Renal cortical epithelial cell (primary cell): ENCODE data around the gene BSX. TPM values are rescaled to one million over a fixed set of nuclear protein-coding genes. Genes with fewer than 3 reads are reported as not detected.
A peak's percentile ranks its signal among the peaks of the same experiment; 100 is the strongest.

Source experiments
- DNase-seq: peaks from one replicate; pipeline ENCODE4 v3.0.0-alpha.2; 2011; ENCODE audit warnings: low read depth
- total RNA-seq: library from RNA; depleted of rRNA; stranded (reverse); fragments of >200 nt; gene quantifications from 2 replicates; pipeline ENCODE4 v1.2.3, GENCODE V29; 2014

BSX gene
- not detected in 2 replicates for total RNA-seq

DNA sequence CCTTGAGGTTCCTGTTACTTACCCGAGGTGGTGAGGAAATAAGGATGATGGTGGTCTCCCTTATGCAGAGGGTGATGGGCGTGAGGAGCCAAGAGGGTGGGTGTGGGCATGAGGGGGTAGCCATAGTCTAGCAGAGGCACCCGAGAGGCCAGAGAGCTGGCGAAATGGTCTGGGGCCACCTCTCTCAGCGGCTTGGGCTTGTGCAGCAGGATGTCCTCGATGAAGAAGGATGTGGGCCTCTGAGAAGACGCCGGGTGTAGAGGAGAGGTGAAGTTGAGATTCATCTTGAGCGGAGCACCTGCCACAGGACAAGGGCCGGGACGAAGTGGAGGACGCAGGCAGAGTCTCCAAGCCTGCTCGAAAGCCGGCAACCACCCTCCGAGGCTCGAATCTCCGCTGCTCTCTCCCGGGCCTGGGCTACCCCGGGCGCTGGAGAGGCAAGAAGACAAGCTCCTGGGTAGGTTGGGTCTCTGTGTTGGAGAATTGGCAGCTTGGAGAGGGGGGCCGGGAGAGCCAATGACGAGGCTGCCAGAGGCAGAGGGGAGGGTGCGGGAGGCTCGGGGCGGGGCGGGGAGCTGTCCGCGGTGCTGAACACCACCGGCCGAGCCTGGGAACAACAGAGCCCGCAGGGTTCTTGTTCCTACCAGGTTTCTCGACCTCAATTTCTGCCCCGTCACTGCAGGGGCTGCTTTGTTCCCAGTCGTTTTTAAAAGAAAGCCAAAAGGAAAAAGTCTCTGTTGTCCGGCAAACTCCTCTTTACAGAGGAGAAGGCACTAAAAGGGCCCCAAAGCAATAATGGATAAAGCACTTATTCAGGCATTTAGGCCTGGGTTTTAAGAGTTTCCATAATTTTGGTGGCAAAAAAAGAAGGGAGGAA lies at the start of gene BSX:
BSX (minus strand) TSS at position 447 of the 877 bp plus-strand sequence; CDS start at position 284, 163 bp downstream.
- peak; percentile 34 for DNase-seq

DNA sequence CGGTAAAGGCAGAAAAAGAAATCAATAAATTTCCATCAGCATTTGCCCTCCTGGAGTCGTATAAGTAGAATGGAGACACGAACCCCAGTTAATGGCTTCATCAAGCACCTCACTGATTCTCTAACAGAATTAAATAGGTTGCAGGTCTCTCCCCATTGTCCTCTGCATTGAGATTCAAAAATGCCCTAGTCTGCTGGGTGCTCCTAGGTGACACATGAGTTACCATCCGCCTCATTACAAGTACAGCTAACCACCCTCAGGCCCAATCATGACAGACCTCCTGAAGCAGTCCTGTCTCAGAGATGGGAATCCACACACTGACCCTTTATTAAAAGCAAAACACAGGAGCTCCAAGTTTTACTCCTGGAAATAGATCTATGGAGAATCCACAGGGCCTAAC lies 48.9 kb upstream of the BSX start:
- DNase-seq = no peak

DNA sequence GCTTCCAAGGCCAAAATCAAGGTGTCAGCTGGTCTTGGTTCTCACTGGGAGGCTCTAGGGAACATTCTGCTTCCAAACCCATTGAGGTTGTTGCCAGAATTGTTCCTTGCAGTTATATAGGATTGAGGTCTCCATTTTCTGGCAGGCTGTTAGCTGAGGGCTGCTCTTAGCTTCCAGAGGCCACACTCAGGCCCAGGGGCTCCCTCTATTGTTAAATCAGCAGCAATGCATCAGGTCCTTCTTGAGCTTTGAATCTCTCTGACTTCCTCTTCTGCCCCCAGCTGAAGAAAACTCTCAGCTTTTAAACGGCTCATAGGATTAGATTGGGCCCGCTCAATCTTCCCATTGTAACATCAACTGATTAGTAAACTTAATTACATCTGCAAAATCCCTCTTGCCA lies 39.3 kb upstream of the BSX start:
- DNase-seq = peak; percentile 53

DNA sequence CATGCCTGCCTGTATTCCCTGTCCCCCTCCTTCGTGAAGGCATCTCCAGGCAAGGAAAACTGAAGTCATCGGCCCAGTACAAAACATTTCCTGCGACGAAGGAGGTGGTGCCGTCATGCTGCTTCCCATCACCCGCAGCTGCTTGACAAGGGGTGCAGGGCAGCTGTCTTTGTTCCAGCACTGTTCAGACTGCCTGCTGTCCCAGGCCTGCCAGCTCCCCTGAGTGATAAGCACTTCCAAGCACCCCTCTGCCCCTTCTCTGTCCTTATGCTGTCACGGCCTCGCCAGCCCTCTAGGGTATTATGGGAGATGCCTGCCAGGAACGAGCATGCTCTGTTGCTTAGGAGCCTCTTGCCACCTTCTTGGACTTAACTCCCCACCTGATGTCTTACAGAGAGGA lies 37.1 kb upstream of the BSX start:
- DNase-seq = no peak

DNA sequence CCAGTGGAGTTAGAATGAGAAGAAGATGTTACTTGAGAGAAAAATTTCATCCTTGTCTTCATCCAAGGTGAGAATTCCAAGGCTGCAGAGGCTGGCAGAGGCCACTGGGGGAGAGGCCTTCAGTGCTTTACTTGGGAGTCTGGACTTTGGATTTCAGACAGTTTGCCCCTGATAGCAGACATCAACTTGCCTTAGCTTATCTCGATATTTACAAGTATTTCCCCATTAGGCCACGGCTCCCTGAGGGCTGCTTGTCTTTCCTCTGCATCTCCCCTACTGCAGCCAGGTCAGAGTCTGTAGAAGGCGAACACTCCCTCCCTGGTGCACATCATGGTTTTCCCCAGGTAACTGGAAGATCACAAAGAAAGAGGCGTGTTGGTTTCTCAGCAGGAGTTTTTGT lies 29.9 kb upstream of the BSX start:
- no peak for DNase-seq

DNA sequence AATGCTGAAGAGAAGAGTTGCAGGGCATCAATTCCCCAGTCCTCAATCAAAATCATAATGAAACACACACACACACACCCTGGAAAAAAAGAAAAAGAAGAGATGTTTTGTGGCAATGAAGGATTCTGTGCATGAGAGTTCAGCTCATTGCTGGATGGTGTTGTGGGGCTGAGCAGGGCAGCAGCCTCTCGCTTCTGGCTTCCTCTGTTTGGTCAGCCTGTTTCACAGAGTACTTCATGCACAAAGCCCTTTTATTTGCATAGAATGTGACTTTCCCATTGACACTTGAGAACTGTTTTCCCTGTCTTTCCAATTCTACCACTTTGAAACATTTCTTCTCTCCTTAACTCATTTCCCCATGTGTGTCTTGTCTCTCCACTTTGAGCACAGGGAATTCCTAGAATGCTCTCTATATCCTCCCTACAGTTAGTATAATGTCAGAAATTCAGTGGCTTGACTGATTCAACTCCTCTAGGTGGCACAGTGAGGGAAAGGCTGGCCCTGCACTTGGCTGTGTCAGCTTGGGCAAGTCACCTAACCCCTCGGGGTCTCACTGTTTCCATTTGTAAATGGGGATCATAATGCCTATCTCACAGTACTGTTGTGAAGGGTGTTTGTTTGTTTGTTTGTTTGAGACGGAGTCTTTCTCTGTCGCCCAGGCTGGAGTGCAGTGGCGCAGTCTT lies 25.4 kb upstream of the BSX start:
- DNase-seq = no peak

DNA sequence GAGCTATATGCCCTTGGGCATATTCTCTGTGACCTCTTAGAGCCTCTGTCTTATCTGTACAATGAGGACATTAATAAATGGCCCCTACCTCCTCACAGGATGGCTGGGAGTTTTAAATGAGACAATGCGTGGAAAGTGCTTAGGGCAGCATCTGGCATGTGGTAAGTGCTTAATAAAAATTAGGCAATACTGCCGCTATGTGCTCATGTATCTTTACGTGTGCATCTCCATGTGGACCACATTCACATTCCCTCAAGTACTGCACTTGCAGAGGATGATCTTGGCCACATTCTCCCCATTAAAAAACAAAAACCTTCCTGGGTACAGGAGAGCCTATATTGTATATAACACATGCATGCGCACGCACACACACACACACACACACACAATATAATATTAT lies 19.1 kb upstream of the BSX start:
- DNase-seq = no peak

DNA sequence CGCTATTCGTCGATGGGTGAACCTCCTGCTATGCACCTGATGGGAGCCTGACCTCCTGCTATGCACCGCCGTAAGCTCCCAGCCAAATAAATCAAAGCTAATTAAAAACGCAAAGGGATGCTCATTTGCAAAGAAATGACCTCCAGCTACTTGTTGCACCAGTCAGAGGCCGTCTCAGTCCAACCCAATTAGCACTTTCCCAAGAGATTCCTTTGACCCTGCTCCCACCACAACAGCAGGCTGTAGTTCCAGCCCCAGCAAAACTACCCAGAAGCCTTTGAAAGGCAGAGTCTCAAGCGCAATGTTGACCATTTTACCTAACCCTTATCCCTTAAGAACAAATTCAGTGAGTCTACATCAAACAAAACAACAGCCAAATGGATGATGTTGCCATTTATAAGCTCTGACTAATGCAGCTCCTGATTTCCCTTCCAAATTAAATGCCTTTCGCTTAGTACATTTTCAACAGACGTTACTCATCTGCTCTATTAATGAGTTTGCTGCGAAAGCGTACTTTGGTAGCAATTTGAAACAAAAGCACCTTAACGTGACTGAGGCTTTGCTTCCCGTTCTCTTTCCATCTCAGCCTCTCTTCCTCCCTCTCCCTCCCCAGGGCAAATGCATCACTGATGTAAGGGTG lies 17.2 kb upstream of the BSX start:
- DNase-seq = peak; percentile 44

DNA sequence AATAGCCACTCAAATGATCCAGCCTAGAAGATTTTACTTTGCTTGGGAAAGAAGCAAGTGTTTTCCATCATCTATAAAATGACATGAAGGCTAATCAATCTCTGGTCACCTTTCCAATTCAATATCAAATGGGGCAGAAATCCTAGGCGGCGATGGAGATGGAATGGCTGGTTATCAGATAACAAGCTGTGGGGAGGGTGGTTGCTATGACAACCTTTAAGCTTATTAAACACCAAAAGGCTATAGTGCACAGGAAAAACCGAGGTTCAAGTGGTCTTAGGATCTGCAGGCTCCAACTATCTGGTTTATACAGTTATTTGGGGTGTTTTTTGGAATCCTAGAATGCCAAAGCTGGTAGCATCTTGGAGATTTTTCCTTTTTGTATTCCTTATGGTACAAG lies 13.9 kb upstream of the BSX start:
- DNase-seq = no peak

DNA sequence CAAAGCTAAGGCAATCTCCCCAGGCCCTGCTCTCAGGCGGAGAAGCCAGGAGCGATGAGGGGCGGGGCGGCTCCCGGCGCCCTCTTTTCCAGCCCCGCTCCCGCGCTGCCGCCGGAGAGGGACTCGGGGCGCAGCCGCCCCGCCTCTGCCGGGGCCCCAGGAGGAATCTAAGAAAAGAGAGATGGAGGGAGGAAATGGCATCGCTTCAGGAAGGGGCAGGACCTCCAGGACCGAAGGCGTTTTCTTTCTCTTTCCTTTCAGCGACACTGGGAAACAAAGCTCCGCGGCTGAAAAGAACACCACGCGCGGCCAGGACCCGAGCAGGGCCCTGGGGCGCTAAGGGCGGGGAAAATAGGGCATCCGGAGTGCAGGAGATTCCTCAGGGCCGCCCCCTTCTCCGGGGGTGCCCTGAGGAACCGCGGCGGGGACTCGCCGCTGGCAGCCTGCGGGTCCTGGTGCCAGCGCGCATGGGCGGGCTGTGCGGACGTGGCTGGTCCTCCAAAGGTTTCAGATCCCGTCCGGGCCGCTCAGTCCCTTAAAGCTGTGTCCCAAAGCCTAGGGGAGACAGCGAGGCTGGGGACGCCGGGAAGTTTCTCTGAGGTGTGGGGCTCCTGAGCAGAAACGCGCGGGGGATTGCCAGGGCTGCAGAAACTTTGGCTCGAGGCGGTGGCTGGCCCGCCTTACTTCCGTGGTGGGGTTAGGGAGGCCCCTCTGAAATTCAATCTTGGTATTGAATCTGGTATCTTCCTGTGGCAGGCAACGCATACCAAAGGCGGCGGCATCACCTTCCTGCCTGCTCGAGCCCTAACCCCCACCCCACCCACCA lies 2.8 kb upstream of the BSX start:
- DNase-seq = no peak

DNA sequence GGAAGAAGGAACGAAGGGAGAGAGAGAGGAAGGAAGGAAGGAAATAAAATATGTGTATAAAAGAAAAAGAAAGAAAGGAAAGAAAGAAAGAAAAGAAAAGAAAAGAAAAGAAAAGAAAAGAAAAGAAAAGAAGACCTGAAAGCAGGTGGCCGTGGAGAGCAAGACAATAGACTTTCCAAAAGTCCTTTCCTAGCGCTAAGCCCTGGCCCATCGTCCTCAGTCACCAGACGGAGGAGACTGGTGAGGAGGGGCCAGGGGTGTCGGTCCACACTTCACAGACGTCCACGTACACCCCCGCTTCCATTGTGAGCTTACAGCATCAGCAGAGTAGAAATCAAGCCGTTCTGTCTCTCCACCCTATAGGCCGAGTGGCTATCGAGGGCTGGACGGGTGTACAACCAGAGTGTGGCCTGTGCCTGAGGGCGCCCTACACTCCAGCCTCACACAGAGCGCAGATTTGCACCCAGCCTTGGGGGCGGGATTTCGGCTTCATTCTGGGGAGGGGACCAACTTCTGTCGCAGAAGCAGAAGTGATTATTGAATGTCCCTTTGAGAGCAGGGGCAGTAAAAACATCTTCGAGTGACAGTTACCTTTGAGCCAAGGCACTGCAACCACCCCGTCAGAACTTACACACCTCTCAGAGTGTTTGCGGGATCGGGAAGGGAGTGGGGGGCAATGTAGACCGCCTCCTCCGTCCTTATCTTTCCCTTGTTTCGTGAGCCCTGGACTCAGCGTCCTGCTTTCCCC lies 2.0 kb upstream of the BSX start:
- no peak for DNase-seq

DNA sequence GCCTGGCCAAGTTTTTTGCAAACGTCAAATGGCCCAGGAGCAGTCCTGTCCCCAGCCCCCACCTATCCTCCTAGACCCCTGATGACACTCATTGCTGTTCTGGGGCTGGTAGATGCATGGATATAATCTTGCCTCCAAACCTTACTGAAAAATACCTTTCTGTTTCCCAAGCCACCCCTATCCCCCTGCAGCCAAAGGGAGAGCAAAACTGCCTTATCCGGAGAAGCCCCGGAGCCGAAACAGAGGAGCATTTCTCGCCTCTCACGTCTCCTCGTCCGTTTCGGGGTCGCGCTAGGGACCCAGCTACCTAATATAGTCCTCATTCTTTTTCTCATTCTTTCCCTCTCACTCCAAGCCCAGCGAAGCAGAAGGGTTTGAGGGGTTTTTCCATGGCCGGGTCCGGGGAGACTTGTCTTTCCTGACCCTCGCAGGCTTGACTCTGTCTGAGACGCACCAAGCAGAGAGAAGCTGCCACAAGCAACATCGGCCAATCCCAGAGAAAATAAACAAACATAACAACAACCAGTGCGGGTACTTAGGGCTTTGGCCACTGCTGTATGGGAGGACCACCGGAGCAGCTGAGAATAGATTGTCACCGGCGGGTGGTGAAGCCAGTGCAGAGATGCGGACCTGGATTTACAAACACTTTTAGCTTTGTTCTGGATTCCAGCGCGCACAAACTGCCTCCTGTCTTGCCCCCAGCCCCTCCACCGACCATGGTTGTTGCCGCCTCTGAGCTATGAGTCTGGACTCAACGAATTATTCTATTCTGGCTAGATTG lies 1.6 kb downstream of the BSX start:
- DNase-seq = no peak

DNA sequence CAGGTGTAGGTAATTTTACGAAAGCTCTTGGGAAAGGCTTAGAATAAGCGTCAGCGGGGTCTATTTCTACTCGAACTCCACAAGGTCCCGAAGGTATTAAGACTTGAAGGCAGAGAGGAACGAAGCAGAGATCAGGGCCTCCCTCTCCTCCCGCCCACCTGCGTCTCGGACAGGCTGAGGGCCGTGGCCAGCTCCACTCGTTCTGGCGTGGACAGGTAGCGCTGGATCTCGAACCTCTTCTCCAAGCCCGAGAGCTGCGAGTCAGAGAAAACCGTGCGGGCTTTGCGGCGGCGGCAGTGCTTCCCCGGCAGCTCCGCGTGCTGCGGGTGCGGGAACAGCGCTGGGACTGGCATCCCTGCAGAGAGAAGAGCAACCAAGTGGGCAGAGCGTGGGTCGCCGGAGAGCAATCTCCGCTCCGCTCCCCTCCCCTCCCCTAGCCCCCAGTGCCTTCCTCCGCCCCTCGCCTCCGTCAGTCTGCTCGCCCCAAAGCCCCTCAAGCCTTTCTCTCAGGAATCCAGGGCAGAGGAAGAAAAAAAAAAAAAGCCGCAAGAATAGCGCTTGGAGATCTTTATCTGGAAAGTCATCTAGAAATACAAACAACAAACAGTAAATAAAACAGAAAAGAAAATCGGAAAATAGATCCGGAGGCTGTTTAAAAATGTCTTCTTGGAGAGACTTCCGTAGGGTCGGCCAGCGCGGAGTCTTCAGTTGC lies 2.4 kb downstream of the BSX start:
- no peak for DNase-seq

DNA sequence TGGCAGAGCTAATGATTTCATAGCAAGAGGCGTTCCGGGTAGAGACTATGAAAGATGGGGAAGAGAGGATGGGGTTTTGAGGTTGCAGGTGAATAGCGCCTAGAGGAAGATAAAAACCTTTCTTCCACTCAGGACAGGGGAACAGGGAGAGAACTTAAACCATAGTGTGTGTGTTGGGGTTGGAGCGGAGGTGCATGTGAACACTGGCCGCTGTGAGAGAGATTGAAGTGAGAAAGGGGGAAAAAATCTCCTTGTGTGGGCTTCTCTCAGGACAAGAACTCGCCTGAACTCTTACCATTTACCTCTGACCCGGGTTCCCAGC lies 3.4 kb downstream of the BSX start:
- DNase-seq = no peak

DNA sequence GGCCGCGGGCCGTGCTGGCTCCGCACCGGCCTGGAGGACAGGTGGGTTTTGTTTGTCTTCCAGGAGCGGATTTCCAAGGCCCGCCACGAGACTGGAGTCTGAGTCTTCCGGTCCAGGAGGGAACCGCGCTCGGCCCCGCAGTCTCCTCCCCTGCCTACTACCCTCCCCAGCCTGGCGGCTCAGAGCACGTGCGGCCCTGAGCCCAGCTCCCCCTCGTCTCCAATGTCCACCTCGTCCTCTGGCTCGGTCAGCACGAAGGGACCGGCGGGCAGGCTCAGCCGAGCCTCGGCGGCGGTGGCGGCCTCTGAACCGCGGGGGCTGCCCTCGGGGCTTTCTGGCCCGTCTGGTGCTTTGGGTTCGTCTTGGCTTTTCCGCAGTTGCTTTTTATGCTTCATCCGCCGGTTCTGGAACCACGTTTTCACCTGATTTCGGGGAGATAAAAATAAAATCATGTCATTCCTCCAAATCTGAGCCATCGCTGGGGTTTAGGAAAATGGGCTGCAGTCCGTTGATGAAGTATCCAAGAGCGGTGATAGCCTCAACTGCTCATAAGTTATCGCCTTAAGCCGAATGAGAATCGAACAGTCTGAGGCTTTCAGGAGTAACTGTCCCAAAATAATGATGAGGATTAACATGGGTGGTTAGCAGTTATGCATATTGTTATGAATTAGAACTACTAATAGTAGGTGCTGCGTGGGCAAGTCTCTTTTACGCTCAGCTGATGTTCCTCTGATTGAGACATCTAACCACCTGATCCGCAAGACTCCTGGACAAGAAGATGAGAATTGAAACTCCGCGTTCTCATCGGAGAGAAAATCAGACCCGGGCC lies 4.0 kb downstream of the BSX start:
- DNase-seq = no peak

DNA sequence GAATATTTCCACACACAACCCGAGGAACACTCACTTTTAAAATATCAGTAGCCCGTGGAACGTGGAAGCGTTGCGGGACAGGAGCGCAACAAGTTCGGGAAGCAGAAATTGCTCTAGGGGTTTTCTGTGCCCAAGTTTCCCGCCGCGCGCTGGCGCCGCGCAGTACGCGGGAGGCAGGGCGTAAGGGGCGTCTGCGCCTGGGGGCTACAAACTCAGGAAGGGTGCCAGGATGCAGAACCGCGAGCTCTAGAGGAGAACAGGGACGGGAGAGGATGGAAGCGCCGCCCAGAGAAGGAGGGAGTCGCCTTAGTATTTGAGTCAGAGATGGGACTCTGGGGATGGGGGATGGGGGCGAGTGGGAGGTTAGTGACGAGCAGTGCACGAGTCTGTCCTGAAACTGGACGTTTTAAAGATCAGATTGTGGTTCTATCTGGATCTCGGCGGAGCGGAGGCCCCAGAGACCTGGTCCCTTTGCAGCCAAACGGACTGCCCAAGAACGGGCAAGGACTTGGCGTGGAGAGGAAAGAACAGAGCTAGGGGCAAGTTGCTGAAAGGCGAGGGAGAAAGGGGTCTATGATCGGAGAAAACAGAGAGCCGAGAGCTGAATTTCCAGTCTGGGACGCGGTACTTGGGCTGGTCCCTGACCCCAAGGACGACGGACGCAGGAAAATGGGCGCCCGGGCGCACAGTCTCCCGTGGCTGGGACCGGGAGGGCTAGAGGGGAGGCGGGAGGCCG lies 4.7 kb downstream of the BSX start:
- no peak for DNase-seq

DNA sequence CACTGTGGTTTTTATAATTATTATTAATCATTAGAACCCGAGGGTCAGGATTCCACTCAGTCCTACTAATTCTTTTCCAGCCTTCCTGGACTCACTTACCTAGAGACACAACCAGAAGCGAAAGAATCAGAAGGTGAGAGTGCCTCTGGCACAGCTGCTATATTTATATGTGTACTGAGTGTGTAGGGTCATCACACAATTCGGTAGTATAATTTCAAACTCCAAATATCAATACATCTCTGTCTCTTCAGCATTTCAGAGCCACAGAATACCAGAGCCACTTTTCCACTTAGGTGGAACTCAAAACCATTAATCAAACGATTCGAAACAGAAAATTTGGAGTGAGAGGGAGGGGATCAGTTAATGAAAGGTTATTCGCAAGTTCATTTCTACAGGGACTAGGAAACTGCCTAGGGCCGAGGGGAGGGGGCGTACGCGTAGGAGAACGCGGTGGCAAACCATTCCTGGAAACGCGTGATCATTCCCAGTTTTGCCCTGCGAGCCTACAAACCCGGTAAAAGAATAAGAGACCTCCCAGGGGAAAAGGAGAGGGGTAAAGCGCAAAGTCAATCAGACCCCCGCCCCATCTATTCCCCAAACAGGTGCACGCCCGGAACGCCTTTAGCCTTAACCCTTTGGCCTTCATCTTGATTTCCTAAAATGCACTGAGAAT lies 5.4 kb downstream of the BSX start:
- DNase-seq = no peak

DNA sequence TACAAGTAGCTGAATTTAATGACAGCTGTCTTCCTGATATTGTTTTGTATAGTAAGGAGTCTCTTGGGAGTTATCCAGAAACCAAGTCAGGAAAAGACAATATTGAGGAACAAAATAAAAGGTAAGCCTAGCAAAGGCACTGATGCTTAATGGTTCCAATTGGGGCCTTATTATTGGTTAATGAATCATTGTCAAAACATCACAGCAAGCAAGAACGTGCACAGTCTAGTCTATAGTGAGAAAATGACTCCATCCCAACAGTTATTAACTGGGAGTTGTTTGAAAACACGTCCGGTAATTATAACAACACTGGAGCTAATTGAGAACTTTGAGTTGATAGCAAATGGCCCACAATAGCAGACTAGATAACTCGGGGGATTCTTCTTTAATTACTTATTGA lies 17.7 kb downstream of the BSX start:
- DNase-seq = no peak
